HG03457 (cell line): ENCODE results near the gene DIPK1A.
A peak's percentile ranks its signal among the peaks of the same experiment; 100 is the strongest.

Experiments
- ATAC-seq: cut with Tn5 transposase; IDR thresholded peaks from one replicate; pipeline ENCODE4 v1.9.1; 2021; ENCODE audit warnings: moderate number of reproducible peaks; ENCODE audit not compliant: unreplicated experiment

DIPK1A gene

GRCh38 chr1:92953491-92953890 is 7.8 kb downstream of the DIPK1A start:
- peak; percentile 59 for ATAC-seq

- ATAC-seq: no peak
Observed at GRCh38 chr1:92952714-92953113, 8.5 kb downstream of the DIPK1A start.

- ATAC-seq: no peak
Observed at GRCh38 chr1:92951141-92951582, 10.1 kb downstream of the DIPK1A start.

- ATAC-seq: no peak
Observed at GRCh38 chr1:92949937-92950817, 11.1 kb downstream of the DIPK1A start.

- no peak for ATAC-seq
Observed at GRCh38 chr1:92948071-92948470, 13.2 kb downstream of the DIPK1A start.

- no peak for ATAC-seq
Observed at GRCh38 chr1:92945748-92946270, 15.5 kb downstream of the DIPK1A start.

GRCh38 chr1:92944901-92945747 is 16.1 kb downstream of the DIPK1A start:
- no peak for ATAC-seq

- no peak for ATAC-seq
Observed at GRCh38 chr1:92943502-92943847, 17.8 kb downstream of the DIPK1A start.

- no peak for ATAC-seq
Observed at GRCh38 chr1:92940541-92940940, 20.7 kb downstream of the DIPK1A start.

- ATAC-seq: no peak
Observed at GRCh38 chr1:92937731-92938130, 23.5 kb downstream of the DIPK1A start.

GRCh38 chr1:92936865-92937264 is 24.4 kb downstream of the DIPK1A start:
- no peak for ATAC-seq

GRCh38 chr1:92934395-92935378 is 26.6 kb downstream of the DIPK1A start:
- no peak for ATAC-seq

- ATAC-seq: no peak
Observed at GRCh38 chr1:92933459-92933858, 27.8 kb downstream of the DIPK1A start.

- no peak for ATAC-seq
Observed at GRCh38 chr1:92931691-92932090, 29.6 kb downstream of the DIPK1A start.

GRCh38 chr1:92929461-92929860 is 31.8 kb downstream of the DIPK1A start:
- no peak for ATAC-seq

- no peak for ATAC-seq
Observed at GRCh38 chr1:92927870-92928269, 33.4 kb downstream of the DIPK1A start.

GRCh38 chr1:92926873-92927272 is 34.4 kb downstream of the DIPK1A start:
- no peak for ATAC-seq

GRCh38 chr1:92924501-92924900 is 36.8 kb downstream of the DIPK1A start:
- ATAC-seq: no peak

- ATAC-seq: no peak
Observed at GRCh38 chr1:92923664-92924063, 37.6 kb downstream of the DIPK1A start.

- ATAC-seq: no peak
Observed at GRCh38 chr1:92922356-92923035, 38.8 kb downstream of the DIPK1A start.
